A549 (cell line): Measurements from ENCODE around the gene IL22RA2.

Experiments
- POLR2A ChIP-seq: IDR thresholded peaks from 2 replicates; pipeline ENCODE4 v1.6.1; 2012; ENCODE audit warnings: mild to moderate bottlenecking, low read length
- RCOR1 ChIP-seq: fragments of 150-350 bp; IDR thresholded peaks from 2 replicates; pipeline ENCODE4 v1.6.1; 2014; ENCODE audit warnings: antibody characterized with exemption, low read length, low read depth
- SREBF2 ChIP-seq: fragments of 450-650 bp; IDR thresholded peaks from 2 replicates; pipeline ENCODE4 v1.6.1; 2014; ENCODE audit warnings: mild to moderate bottlenecking, moderate library complexity
- TF ChIP-seq, protein P1 (sequence below): fragments of >200 bp; sonication (Bioruptor Twin); formaldehyde crosslinking; IDR thresholded peaks from 3 replicates; pipeline ENCODE4 v1.5.1; 2016

- TF ChIP-seq, protein P1, sequence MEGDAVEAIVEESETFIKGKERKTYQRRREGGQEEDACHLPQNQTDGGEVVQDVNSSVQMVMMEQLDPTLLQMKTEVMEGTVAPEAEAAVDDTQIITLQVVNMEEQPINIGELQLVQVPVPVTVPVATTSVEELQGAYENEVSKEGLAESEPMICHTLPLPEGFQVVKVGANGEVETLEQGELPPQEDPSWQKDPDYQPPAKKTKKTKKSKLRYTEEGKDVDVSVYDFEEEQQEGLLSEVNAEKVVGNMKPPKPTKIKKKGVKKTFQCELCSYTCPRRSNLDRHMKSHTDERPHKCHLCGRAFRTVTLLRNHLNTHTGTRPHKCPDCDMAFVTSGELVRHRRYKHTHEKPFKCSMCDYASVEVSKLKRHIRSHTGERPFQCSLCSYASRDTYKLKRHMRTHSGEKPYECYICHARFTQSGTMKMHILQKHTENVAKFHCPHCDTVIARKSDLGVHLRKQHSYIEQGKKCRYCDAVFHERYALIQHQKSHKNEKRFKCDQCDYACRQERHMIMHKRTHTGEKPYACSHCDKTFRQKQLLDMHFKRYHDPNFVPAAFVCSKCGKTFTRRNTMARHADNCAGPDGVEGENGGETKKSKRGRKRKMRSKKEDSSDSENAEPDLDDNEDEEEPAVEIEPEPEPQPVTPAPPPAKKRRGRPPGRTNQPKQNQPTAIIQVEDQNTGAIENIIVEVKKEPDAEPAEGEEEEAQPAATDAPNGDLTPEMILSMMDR = no peak
- no peak for TF ChIP-seq RCOR1
- TF ChIP-seq SREBF2 = no peak
- no peak for TF ChIP-seq POLR2A
These were observed 9.6 kb downstream of the IL22RA2 start for GRCh38 chr6:137163732-137164318.
